Endothelial cell of umbilical vein (primary cell): ENCODE results near the gene SMC4. TPM values are rescaled to one million over a fixed set of nuclear protein-coding genes. Genes with fewer than 3 reads are reported as not detected.

Experiments
- BruUV-seq: library from RNA; stranded (reverse); fragments of 400-500 nt; replicated peaks from 2 replicates; lab custom pipeline; 2021; lab: Mats Ljungman, UMichigan
- CTCF ChIA-PET: fragments of 300-600, 350-600 bp; sonication (Branson Sonifier 250); formaldehyde crosslinking; loops from one replicate; lab custom pipeline; 2021; ENCODE audit warnings: antibody characterized with exemption, inconsistent platforms; lab: Charles Lee
- POLR2A ChIA-PET: fragments of 300-600, 350-600 bp; sonication (Branson Sonifier 250); formaldehyde crosslinking; loops from one replicate; lab custom pipeline; 2021; ENCODE audit warnings: antibody characterized with exemption, inconsistent platforms; lab: Charles Lee
- DNase-seq: peaks from one replicate; pipeline ENCODE4 v3.0.0-alpha.2; 2011; ENCODE audit warnings: low read depth, low spot score
- FAIRE-seq: peaks from 2 replicates; lab custom pipeline; 2011; peaks lifted over from hg19 to GRCh38; lab: Jason Lieb, UNC
- H2AFZ ChIP-seq: 2 replicates; pipeline ENCODE4 v1.6.0; 2012; ENCODE audit warnings: low read depth, low read length, control low read depth, inconsistent platforms
- H3K27ac ChIP-seq: 2 replicates; pipeline ENCODE4 v1.5.1; 2011; ENCODE audit warnings: low read depth, mild to moderate bottlenecking, control low read depth, low read length, moderate library complexity; ENCODE audit not compliant: insufficient read depth
- H3K27me3 ChIP-seq, 2 experiments: 2 replicates each; pipeline versions ENCODE4 v1.6.0 to v1.6.1; 2011; ENCODE audit warnings: low read length in 2 of 2, mixed read lengths in 1 of 2; ENCODE audit not compliant: control insufficient read depth in 2 of 2, insufficient read depth in 2 of 2
- H3K36me3 ChIP-seq, 2 experiments: 2 replicates in 1 of 2; 3 replicates in 1 of 2; pipeline ENCODE4 v1.5.1; 2011; ENCODE audit warnings: low read length in 2 of 2, mild to moderate bottlenecking in 1 of 2, moderate library complexity in 1 of 2; ENCODE audit not compliant: control insufficient read depth in 2 of 2, insufficient read depth in 2 of 2; ENCODE audit errors: extremely low read depth in 1 of 2
- H3K4me1 ChIP-seq: 3 replicates; pipeline ENCODE4 v1.5.1; 2011; ENCODE audit warnings: mild to moderate bottlenecking, low read length; ENCODE audit not compliant: control insufficient read depth, insufficient read depth; ENCODE audit errors: extremely low read depth
- H3K4me2 ChIP-seq: 2 replicates; pipeline ENCODE4 v1.6.1; 2011; ENCODE audit warnings: low read length, control low read depth, mixed read lengths; ENCODE audit not compliant: insufficient read depth
- H3K4me3 ChIP-seq, 3 experiments: fragments of 200-600 bp in 1 of 3; sonication (generic), shearing (Covaris generic) in 1 of 3; replicated peaks in 1 of 3; 2 replicates each; pipeline ENCODE4 v1.5.1; 2011 to 2016; ENCODE audit warnings: control low read depth in 3 of 3, low read length in 3 of 3, mild to moderate bottlenecking in 2 of 3, inconsistent platforms in 1 of 3, low read depth in 1 of 3, moderate library complexity in 1 of 3; ENCODE audit not compliant: insufficient read depth in 1 of 3
- H3K79me2 ChIP-seq: 2 replicates; pipeline ENCODE4 v1.6.0; 2012; ENCODE audit warnings: low read length, inconsistent platforms; ENCODE audit not compliant: control insufficient read depth, insufficient read depth
- H3K9ac ChIP-seq: replicated peaks from 2 replicates; pipeline ENCODE3; 2011; ENCODE audit warnings: low read length, control low read depth; ENCODE audit not compliant: insufficient read depth; ENCODE audit errors: extremely low read depth
- H3K9me1 ChIP-seq: replicated peaks from 3 replicates; pipeline ENCODE4 v1.6.0; 2011; ENCODE audit warnings: mild to moderate bottlenecking, low read length; ENCODE audit not compliant: control insufficient read depth, insufficient read depth; ENCODE audit errors: extremely low read depth
- H3K9me3 ChIP-seq: replicated peaks from 2 replicates; pipeline ENCODE4 v1.5.1; 2012; ENCODE audit warnings: low read length, inconsistent platforms; ENCODE audit not compliant: control insufficient read depth, insufficient read depth
- H4K20me1 ChIP-seq: replicated peaks from 2 replicates; pipeline ENCODE3; 2011; ENCODE audit warnings: mild to moderate bottlenecking, low read length; ENCODE audit not compliant: control insufficient read depth, insufficient read depth; ENCODE audit errors: extremely low read depth
- CTCF ChIP-seq, 2 donors: IDR thresholded peaks; 1 replicate in 1 of 2; 2 replicates in 1 of 2; pipeline ENCODE4 v1.5.1; 2011; ENCODE audit warnings: low read length in 2 of 2, mild to moderate bottlenecking in 2 of 2, moderate library complexity in 2 of 2, control low read depth in 1 of 2, inconsistent platforms in 1 of 2, low read depth in 1 of 2; ENCODE audit not compliant: insufficient read depth in 1 of 2; ENCODE audit errors: extremely low read depth in 1 of 2
- EZH2 ChIP-seq: IDR thresholded peaks from 2 replicates; pipeline ENCODE4 v1.6.1; 2012; ENCODE audit warnings: borderline replicate concordance, low read depth, mild to moderate bottlenecking, moderate library complexity, low read length, inconsistent platforms; ENCODE audit not compliant: severe bottlenecking
- FOS ChIP-seq: IDR thresholded peaks from 2 replicates; pipeline ENCODE4 v1.6.1; 2011; ENCODE audit warnings: mild to moderate bottlenecking, low read length, moderate library complexity, borderline replicate concordance; ENCODE audit not compliant: insufficient read depth
- GATA2 ChIP-seq: IDR thresholded peaks from 2 replicates; pipeline ENCODE4 v1.7.0; 2011; ENCODE audit warnings: low read depth, mild to moderate bottlenecking, moderate library complexity, mixed read lengths, low read length; ENCODE audit not compliant: insufficient read length, insufficient read depth
- JUN ChIP-seq: IDR thresholded peaks from 2 replicates; pipeline ENCODE4 v1.6.1; 2011; ENCODE audit warnings: borderline replicate concordance, low read depth; ENCODE audit not compliant: insufficient read length, insufficient read depth
- MAX ChIP-seq: IDR thresholded peaks from 2 replicates; pipeline ENCODE4 v1.6.1; 2011; ENCODE audit not compliant: insufficient read depth, insufficient read length
- MYC ChIP-seq: IDR thresholded peaks from one replicate; pipeline ENCODE4 v1.6.1; 2011; ENCODE audit warnings: mild to moderate bottlenecking, low read depth, low read length
- POLR2A ChIP-seq: IDR thresholded peaks from 2 replicates; pipeline ENCODE4 v1.6.1; 2012; ENCODE audit warnings: low read depth, mild to moderate bottlenecking, control low read depth, low read length
- POLR2AphosphoS5 ChIP-seq: IDR thresholded peaks from 2 replicates; pipeline ENCODE4 v1.6.1; 2012; ENCODE audit warnings: low read depth, mild to moderate bottlenecking, control low read depth, low read length, moderate library complexity; ENCODE audit not compliant: insufficient read depth
- dilution Hi-C: fragments of 300-500 bp; cut with MboI; formaldehyde crosslinking; loops from one replicate; pipeline ENCODE4 v1.15.0; 2019; ENCODE audit warnings: low sequenced_read_pairs; ENCODE audit not compliant: extremely low pct_ligation_motif_present
- intact Hi-C: fragments of 100-400 bp; cut with micrococcal nuclease; formaldehyde crosslinking; loops from one replicate; pipeline ENCODE4 v1.10.0; 2022
- polyA plus RNA-seq, 4 experiments: library from polyadenylated mRNA; depleted of rRNA in 3 of 4; stranded (reverse) in 3 of 4; unstranded in 1 of 4; fragments of >200 nt; gene quantifications; 2 replicates each; pipeline versions ENCODE4 v1.2.1 to v1.2.3, GENCODE V29; 2011 to 2012; ENCODE audit warnings: missing spikeins in 1 of 4
- total RNA-seq: library from RNA; stranded (reverse); gene quantifications from 2 replicates; pipeline ENCODE4 v1.2.3, GENCODE V29; 2021

Gene SMC4
- total and polyA plus RNA-seq, 2 donors (not counting 3 experiments of a cell fraction or from before 2014, with no cell fraction given) = 32.1 to 153 TPM

GRCh38 chr3:160440687-160441086, 41.2 kb downstream of the SMC4 start:
- POLR2A ChIA-PET = interaction anchor here (0.6 kb wide), 1 partner anchor 655 kb away, joined by 4 read pairs; no protein-coding TSS in a partner anchor
- no peak for DNase-seq
- no TSS peak for BruUV-seq
- CTCF ChIA-PET = no interaction called here
- H3K36me3 ChIP-seq = peaks cover 2 to 5% of the 10 kb centered on the region in 2 experiments
- no peak overlapping the region for H3K9ac ChIP-seq
- intact Hi-C loops = loop anchor here (1.0 to 2.0 kb wide), 2 partner anchors 8 to 120 kb away; no protein-coding TSS in a partner anchor
- H3K9me1 ChIP-seq = no peaks in the 10 kb centered on the region
- H3K27me3 ChIP-seq = no peaks in the 10 kb centered on the region
- FAIRE-seq = no peak
- H3K4me2 ChIP-seq = no peak overlapping the region
- no peaks in the 10 kb centered on the region for H4K20me1 ChIP-seq
- H3K9me3 ChIP-seq = no peaks in the 10 kb centered on the region
- no peaks in the 10 kb centered on the region for H3K4me1 ChIP-seq
- H3K4me3 ChIP-seq = no peak overlapping the region
- no peak for TF ChIP-seq POLR2A
- no peak for TF ChIP-seq MYC
- TF ChIP-seq MAX = no peak
- no peak for TF ChIP-seq CTCF (IDR thresholded peaks at IDR 0.05; ENCODE audit: extremely low read depth in 1 of 2, insufficient read depth in 1 of 2, low read depth in 1 of 2, low read length in 2 of 2)
- TF ChIP-seq JUN = no peak
- no peak for TF ChIP-seq GATA2
- no peak for TF ChIP-seq POLR2AphosphoS5
- no peak for TF ChIP-seq EZH2
- no peak for TF ChIP-seq FOS
- peaks cover 93% of the 10 kb centered on the region for H3K79me2 ChIP-seq
- dilution Hi-C loops = no loop called here
- no peak overlapping the region for H2AFZ ChIP-seq
- no peak overlapping the region for H3K27ac ChIP-seq
